Peyer's patch (tissue), 4 donors: ENCODE data around the gene SMAD1.

Source experiments
- POLR2A ChIP-seq, 2 donors: fragments of 450-650 bp; IDR thresholded peaks; one replicate each; pipeline ENCODE4 v1.5.1; 2017; ENCODE audit warnings: antibody characterized with exemption in 2 of 2, mild to moderate bottlenecking in 2 of 2, moderate library complexity in 2 of 2
- TF ChIP-seq, protein P1 (sequence below), 6 experiments: fragments of 450-650 bp in 4 of 6; fragments of 200-600 bp in 2 of 6; sonication (generic) in 1 of 6; IDR thresholded peaks; one replicate each; pipeline ENCODE4 v1.5.1; 2017 to 2019; ENCODE audit warnings: antibody characterized with exemption in 6 of 6, mild to moderate bottlenecking in 3 of 6, moderate library complexity in 1 of 6

- TF ChIP-seq, protein P1, sequence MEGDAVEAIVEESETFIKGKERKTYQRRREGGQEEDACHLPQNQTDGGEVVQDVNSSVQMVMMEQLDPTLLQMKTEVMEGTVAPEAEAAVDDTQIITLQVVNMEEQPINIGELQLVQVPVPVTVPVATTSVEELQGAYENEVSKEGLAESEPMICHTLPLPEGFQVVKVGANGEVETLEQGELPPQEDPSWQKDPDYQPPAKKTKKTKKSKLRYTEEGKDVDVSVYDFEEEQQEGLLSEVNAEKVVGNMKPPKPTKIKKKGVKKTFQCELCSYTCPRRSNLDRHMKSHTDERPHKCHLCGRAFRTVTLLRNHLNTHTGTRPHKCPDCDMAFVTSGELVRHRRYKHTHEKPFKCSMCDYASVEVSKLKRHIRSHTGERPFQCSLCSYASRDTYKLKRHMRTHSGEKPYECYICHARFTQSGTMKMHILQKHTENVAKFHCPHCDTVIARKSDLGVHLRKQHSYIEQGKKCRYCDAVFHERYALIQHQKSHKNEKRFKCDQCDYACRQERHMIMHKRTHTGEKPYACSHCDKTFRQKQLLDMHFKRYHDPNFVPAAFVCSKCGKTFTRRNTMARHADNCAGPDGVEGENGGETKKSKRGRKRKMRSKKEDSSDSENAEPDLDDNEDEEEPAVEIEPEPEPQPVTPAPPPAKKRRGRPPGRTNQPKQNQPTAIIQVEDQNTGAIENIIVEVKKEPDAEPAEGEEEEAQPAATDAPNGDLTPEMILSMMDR (IDR thresholded peaks at IDR 0.05) = no peak
- TF ChIP-seq POLR2A (IDR thresholded peaks at IDR 0.05) = no peak
Observed at GRCh38 chr4:145566768-145567167, 85.1 kb downstream of the SMAD1 start.
